ENCODE data around the gene CBFA2T2. TPM values are rescaled to one million over a fixed set of nuclear protein-coding genes. Genes with fewer than 3 reads are reported as not detected.
"Not testable (repeated sequence)": the region's sequence is repeated elsewhere in the genome, so short reads cannot be mapped to it uniquely, and the experiment has no call there.

Gene CBFA2T2
- total RNA-seq, 2 experiments from 2014 or later: 27.7 to 28.4 TPM

DNA sequence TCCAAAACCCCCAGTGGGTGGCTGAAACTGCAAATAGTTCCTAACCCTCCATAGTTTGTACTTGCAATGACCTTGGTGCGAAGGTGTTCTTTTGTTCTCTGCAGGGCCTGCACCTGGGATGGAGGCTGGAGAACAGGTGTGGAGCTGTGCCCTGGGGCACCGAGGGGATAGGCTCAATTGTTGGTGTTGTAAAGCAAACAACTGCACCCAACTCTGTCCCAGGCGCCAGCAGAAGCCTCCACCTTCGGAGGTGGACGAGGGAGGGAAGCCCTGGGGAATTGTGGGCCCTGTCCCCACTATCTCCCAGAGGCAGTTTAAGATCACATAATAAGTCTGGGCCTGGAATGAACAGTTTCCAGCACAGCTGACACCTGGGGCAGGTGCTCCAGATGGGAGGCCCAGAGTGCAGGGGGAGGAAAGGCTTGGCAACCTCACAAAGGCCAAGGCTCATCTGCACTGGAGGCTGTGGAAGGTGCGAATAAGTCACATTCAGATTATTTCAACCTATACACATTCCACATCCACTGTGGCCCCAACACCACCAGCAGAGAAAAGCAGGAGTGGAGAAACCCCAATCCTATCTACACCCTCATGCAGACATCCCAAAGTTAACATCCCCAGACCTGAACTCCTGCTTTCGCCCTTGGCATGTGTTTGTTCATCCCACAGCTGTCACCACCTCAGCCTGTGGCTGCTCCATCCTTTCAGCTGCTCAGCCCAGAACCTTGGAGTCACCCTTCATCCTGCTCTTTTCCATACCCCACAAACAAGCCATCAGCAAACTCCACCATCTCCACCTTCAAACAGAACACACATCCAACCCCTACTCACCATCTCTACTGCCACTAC lies 12.3 kb upstream of the CBFA2T2 start:
- Mint-ChIP-seq H3K4me3 (no peak overlapping the region), H3K27ac (no peak overlapping the region), H3K4me1 (no peaks in the 10 kb centered on the region), H3K9me3 (no peaks in the 10 kb centered on the region), H3K27me3 (no peaks in the 10 kb centered on the region), H3K36me3 (no peaks in the 10 kb centered on the region)
- DNase-seq: no peak
- POLR2A ChIA-PET: no interaction called here
- ATAC-seq (ENCODE audit: low read depth): no peak

DNA sequence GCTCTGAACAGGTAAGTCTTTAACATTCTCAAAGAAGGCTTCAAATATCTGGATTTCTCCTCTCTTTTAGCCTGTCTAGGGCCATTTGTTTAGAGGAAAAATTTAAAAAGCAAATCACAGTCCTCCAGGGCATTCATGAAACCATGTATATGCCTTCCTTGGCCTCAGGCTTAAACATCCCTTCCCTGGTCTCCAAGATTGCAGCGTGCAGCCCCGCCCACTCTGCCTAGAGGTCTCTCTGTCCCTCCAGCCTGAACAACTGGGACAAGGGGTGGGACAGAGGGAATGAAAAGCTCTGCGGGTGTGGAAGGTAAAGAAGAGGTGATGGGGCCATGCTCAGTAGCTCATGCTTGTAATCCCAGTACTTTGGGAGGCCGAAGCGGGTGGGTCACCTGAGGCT lies 9.8 kb upstream of the CBFA2T2 start:
- H3K27me3 Mint-ChIP-seq: no peaks in the 10 kb centered on the region
- ATAC-seq (ENCODE audit: low read depth) (no peak), DNase-seq (no peak)
- H3K36me3 Mint-ChIP-seq: no peaks in the 10 kb centered on the region
- H3K27ac Mint-ChIP-seq: no peak overlapping the region
- no peak overlapping the region for H3K4me3 Mint-ChIP-seq
- H3K9me3 Mint-ChIP-seq: no peaks in the 10 kb centered on the region
- POLR2A ChIA-PET: interaction anchor here (0.7 to 1.2 kb wide), 2 partner anchors 9 to 36 kb away, joined by 3 to 6 read pairs; partner anchors contain the start of gene CBFA2T2
- no peaks in the 10 kb centered on the region for H3K4me1 Mint-ChIP-seq

GRCh38 chr20:33481431-33481941 lies 8.4 kb upstream of the CBFA2T2 start:
- H3K4me1 Mint-ChIP-seq: no peaks in the 10 kb centered on the region
- POLR2A ChIA-PET: no interaction called here
- H3K4me3 Mint-ChIP-seq: no peak overlapping the region

GRCh38 chr20:33482581-33482980 lies 7.3 kb upstream of the CBFA2T2 start:
- no peaks in the 10 kb centered on the region for H3K36me3 Mint-ChIP-seq
- POLR2A ChIA-PET: no interaction called here
- ATAC-seq (ENCODE audit: low read depth): no peak
- no peaks in the 10 kb centered on the region for H3K27me3 Mint-ChIP-seq
- no peak overlapping the region for H3K27ac Mint-ChIP-seq
- DNase-seq: no peak
- no peaks in the 10 kb centered on the region for H3K4me1 Mint-ChIP-seq
- H3K4me3 Mint-ChIP-seq: no peak overlapping the region
- H3K9me3 Mint-ChIP-seq: no peaks in the 10 kb centered on the region

More at GRCh38 chr20:33481431-33481941, 8.4 kb upstream of the CBFA2T2 start:
- H3K9me3 Mint-ChIP-seq: no peaks in the 10 kb centered on the region
- H3K27me3 Mint-ChIP-seq: no peaks in the 10 kb centered on the region
- no peak for ATAC-seq (ENCODE audit: low read depth)
- no peak overlapping the region for H3K27ac Mint-ChIP-seq
- DNase-seq: no peak
- H3K36me3 Mint-ChIP-seq: no peaks in the 10 kb centered on the region

DNA sequence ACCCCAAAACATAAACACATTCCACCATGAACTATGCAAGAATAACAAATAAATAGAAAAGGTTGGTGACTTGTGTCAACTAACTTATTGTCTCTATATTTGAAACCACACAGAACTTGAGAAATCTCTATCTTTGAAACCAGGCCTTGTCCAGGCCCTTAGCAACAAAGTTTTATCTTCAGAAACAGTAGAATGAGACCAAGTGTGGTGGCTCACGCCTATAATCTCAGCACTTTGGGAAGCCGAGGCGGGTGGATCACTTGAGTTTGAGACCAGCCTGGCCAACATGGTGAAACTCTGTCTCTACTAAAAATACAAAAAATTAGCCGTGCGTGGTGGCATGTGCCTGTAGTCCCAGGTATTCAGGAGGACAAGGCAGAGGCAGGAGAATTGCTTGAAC lies 6.7 kb upstream of the CBFA2T2 start:
- DNase-seq, POLR2A ChIA-PET, H3K36me3 Mint-ChIP-seq: not testable (repeated sequence)

DNA sequence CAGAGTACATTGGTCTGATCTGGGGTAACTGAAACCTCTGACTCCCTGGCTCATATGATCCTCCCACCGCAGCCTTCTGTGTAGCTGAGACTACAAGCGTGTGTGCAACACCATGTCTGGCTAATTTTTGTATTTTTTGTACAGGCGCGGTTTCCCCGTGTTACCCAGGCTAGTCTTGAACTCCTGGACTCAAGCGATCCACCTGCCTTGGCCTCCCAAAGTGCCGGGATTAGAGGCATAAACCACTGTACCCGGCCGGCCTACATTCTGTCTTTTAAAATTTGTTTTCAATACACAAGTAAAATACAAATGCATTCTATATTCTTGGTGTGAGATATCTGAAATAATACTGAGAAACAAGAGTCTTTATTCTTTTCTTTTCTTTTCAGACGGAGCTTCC lies 1.7 kb upstream of the CBFA2T2 start:
- no peaks in the 10 kb centered on the region for H3K27me3 Mint-ChIP-seq
- H3K27ac Mint-ChIP-seq: peak overlapping the region; percentile 12
- H3K4me3 Mint-ChIP-seq: no peak overlapping the region
- no peaks in the 10 kb centered on the region for H3K36me3 Mint-ChIP-seq
- POLR2A ChIA-PET: interaction anchor here (1.9 to 2.4 kb wide), 2 partner anchors 8 to 45 kb away, joined by 6 to 17 read pairs; partner anchors contain the start of gene SNTA1
- DNase-seq (no peak), ATAC-seq (ENCODE audit: low read depth) (no peak)
- peaks cover 4% of the 10 kb centered on the region for H3K4me1 Mint-ChIP-seq
- no peaks in the 10 kb centered on the region for H3K9me3 Mint-ChIP-seq

More for the DNA sequence above, 6.7 kb upstream of the CBFA2T2 start:
- H3K9me3 Mint-ChIP-seq; H3K27ac Mint-ChIP-seq; H3K4me3 Mint-ChIP-seq; ATAC-seq (ENCODE audit: low read depth); H3K4me1 Mint-ChIP-seq; H3K27me3 Mint-ChIP-seq: not testable (repeated sequence)

DNA sequence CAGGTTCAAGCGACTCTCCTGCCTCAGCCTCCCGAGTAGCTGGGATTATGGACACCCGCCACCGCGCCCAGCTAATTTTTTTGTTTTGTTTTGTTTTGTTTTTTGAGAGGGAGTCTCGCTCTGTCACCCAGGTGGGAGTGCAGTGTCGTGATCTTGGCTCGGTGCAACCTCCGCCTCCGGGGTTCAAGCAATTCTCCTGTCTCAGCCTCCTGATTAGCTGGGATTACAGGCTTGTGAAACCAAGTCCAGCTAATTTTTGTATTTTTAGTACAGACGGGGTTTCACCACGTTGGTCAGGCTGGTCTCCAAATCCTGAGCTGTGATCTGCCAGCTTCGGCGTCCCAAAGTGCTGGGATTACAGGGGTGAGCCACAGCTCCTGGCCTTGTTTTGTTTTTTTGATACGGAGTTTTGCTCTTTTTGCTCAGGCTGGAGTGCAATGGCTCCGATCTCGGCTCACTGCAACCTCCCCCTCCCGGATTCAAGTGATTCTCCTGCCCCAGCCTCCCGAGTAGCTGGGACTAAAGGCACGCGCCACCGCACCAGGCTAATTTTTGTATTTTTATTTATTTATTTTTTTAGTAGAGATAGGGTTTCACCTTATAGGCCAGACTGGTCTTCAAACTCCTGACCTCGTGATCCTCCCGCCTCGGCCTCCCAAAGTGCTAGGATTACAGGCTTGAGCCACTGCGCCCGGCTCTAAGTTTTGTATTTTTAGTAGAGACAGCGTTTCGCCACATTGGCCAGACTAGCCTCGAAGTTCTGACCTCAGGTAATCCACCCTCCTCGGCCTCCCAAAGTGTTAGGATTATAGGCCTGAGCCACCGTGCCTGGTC lies 1.0 kb upstream of the CBFA2T2 start:
- H3K9me3 Mint-ChIP-seq; ATAC-seq (ENCODE audit: low read depth); DNase-seq; H3K36me3 Mint-ChIP-seq; H3K4me1 Mint-ChIP-seq; H3K27ac Mint-ChIP-seq; H3K27me3 Mint-ChIP-seq: not testable (repeated sequence)
- POLR2A ChIA-PET: interaction anchor here (0.9 to 2.4 kb wide), 11 partner anchors 9 to 231 kb away, joined by 3 to 21 read pairs (median 6); partner anchors contain the start of genes ACTL10, CDK5RAP1, PXMP4 and SNTA1
- H3K4me3 Mint-ChIP-seq: peak overlapping the region; percentile 37

- ATAC-seq (ENCODE audit: low read depth): peak; percentile 94
- Mint-ChIP-seq H3K36me3 (no peaks in the 10 kb centered on the region), H3K27ac (peak overlapping the region; percentile 91), H3K9me3 (no peaks in the 10 kb centered on the region), H3K4me3 (peak overlapping the region; percentile 89), H3K4me1 (peaks cover 5% of the 10 kb centered on the region), H3K27me3 (no peaks in the 10 kb centered on the region)
- POLR2A ChIA-PET: interaction anchor here (0.6 to 2.4 kb wide), 18 partner anchors 9 to 623 kb away, joined by 3 to 21 read pairs (median 4); partner anchors contain the start of genes ACTL10, CDK5RAP1, EIF2S2 and PXMP4
- peak; percentile 99 for DNase-seq
Observed at GRCh38 chr20:33489495-33490022, 337 bp upstream of the CBFA2T2 start.

DNA sequence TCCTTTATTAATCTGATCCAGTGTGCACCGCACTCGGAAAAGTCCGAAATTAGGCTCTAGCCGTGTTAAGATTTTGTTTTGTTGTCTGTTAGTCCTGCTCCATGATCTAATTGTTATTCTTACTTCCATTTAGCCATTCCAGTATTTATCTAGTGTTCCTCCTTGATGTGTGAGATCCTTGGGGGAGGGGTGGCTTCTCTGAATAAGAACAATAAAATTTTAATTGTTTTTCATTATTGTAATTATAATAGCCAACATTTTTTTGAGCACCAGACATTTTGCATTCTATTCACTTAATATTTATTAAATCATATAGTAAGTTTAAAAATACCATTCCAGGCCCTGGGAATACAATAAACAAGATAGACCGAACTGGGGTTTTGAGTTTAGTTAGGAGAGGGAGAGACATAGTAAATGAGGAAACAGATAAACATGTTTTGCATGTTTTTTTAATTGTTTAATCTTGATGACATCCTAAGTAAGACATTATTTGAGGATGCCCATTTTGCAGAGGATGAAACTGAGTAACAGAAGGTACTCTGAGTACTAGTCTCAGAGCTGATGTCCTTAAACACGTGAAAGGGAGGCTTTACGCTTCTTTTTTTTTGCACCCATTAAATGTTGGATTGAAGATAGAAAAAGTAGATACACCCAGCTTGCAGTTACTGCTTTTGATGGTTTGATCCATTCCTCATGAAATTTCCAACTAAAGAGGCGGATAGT lies 1.2 kb downstream of the CBFA2T2 start:
- DNase-seq (no peak), ATAC-seq (ENCODE audit: low read depth) (no peak)
- POLR2A ChIA-PET: interaction anchor here (0.6 to 2.4 kb wide), 10 partner anchors 44 to 468 kb away, joined by 3 to 21 read pairs (median 8); partner anchors contain the start of genes ACTL10, PXMP4 and SNTA1
- H3K4me3 Mint-ChIP-seq: peak overlapping the region; percentile 89
- no peaks in the 10 kb centered on the region for H3K36me3 Mint-ChIP-seq
- no peaks in the 10 kb centered on the region for H3K27me3 Mint-ChIP-seq
- no peaks in the 10 kb centered on the region for H3K9me3 Mint-ChIP-seq
- H3K4me1 Mint-ChIP-seq: peaks cover 5% of the 10 kb centered on the region
- H3K27ac Mint-ChIP-seq: peak overlapping the region; percentile 88

DNA sequence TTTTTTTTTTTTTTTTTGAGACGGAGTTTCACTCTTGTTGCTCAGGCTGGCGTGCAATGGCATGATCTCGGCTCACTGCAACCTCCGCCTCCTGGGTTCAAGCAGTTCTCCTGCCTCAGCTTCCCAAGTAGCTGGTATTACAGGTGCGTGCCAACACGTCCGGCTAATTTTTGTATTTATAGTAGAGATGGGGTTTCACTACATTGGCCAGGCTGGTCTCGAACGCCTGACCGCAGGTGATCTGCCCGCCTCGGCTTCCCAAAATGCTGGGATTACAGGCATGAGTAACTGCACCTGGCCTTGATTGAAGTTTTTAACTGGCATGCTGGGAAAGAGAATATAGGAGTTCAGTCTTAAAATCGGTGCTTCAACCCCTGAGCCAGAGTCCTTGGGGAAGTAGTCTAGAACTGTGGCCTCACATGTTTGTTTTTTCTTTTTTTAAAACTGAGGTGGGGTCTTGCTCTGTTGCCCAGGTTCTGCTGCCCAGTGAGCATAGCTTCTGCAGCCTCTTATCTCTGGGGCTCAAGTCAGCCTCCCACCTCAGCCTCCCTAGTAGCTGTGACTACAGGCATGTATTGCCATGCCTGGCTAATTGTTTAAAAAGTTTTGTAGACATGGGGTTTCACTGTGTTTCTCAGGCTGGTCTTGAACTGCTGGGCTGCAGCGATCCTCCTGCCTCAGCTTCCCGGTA lies 3.3 kb downstream of the CBFA2T2 start:
- no peak for DNase-seq
- no peak overlapping the region for H3K27ac Mint-ChIP-seq
- no peak overlapping the region for H3K4me3 Mint-ChIP-seq
- peaks cover 1% of the 10 kb centered on the region for H3K36me3 Mint-ChIP-seq
- no peaks in the 10 kb centered on the region for H3K9me3 Mint-ChIP-seq
- peaks cover 8% of the 10 kb centered on the region for H3K4me1 Mint-ChIP-seq
- POLR2A ChIA-PET: no interaction called here
- H3K27me3 Mint-ChIP-seq: no peaks in the 10 kb centered on the region
- no peak for ATAC-seq (ENCODE audit: low read depth)

DNA sequence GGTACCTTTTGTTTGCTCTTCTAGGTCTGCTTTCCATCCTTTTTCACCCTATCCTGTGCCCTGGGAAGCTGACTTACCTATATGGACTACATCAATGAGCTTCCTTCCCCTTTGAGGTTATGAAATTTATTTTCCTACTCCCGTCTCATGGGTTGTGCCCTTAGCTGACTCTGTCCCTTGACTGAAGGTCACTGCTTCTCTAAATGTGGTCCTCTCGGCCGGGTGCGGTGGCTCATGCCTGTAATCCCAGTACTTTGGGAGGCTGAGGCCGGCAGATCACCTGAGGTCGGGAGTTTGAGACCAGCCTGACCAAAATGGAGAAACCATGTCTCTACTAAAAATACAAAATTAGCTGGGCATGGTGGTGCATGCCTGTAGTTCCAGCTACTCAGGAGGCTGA lies 6.9 kb downstream of the CBFA2T2 start:
- not testable (repeated sequence) for H3K9me3 Mint-ChIP-seq; H3K36me3 Mint-ChIP-seq; DNase-seq; H3K27me3 Mint-ChIP-seq; H3K27ac Mint-ChIP-seq; ATAC-seq (ENCODE audit: low read depth); H3K4me1 Mint-ChIP-seq; H3K4me3 Mint-ChIP-seq
- POLR2A ChIA-PET: interaction anchor here (1.2 kb wide), 1 partner anchor 10 kb away, joined by 3 read pairs; no protein-coding TSS in a partner anchor

GRCh38 chr20:33499355-33499754 lies 9.5 kb downstream of the CBFA2T2 start:
- ATAC-seq (ENCODE audit: low read depth) (no peak), DNase-seq (no peak)
- H3K36me3 Mint-ChIP-seq: peaks cover 1% of the 10 kb centered on the region
- POLR2A ChIA-PET: no interaction called here
- peaks cover 5% of the 10 kb centered on the region for H3K4me1 Mint-ChIP-seq
- no peaks in the 10 kb centered on the region for H3K9me3 Mint-ChIP-seq
- no peaks in the 10 kb centered on the region for H3K27me3 Mint-ChIP-seq
- no peak overlapping the region for H3K27ac Mint-ChIP-seq
- no peak overlapping the region for H3K4me3 Mint-ChIP-seq
